Neuronal stem cell (in vitro differentiated cells): ENCODE results near the gene KRTAP4-12.
"Not testable (repeated sequence)": the region's sequence is repeated elsewhere in the genome, so short reads cannot be mapped to it uniquely, and the experiment has no call there.

Experiments
- DNase-seq: peaks from one replicate; pipeline ENCODE4 v3.0.0-alpha.2; 2013; ENCODE audit warnings: low spot score
- H2AFZ ChIP-seq: one replicate; pipeline ENCODE4 v1.6.1; 2013; ENCODE audit warnings: mild to moderate bottlenecking, low read length, inconsistent platforms
- H2AK5ac ChIP-seq: 2 replicates; pipeline ENCODE4 v1.6.1; 2013; ENCODE audit warnings: low read depth, mild to moderate bottlenecking, inconsistent platforms, low read length, moderate library complexity, mixed read lengths
- H2BK120ac ChIP-seq: 2 replicates; pipeline ENCODE4 v1.6.1; 2013; ENCODE audit warnings: low read depth, mild to moderate bottlenecking, inconsistent platforms, low read length, moderate library complexity, mixed read lengths
- H2BK12ac ChIP-seq: one replicate; pipeline ENCODE4 v1.6.1; 2013; ENCODE audit warnings: low read length, inconsistent platforms
- H2BK15ac ChIP-seq: 2 replicates; pipeline ENCODE4 v1.6.1; 2013; ENCODE audit warnings: mild to moderate bottlenecking, low read length, inconsistent platforms, mixed read lengths
- H2BK5ac ChIP-seq: one replicate; pipeline ENCODE4 v1.6.1; 2013; ENCODE audit warnings: inconsistent platforms, mild to moderate bottlenecking, low read length, moderate library complexity
- H3K14ac ChIP-seq: one replicate; pipeline ENCODE4 v1.6.1; 2013; ENCODE audit warnings: low read length, inconsistent platforms
- H3K18ac ChIP-seq: 2 replicates; pipeline ENCODE4 v1.6.1; 2013; ENCODE audit warnings: low read length, inconsistent platforms
- H3K23ac ChIP-seq: 2 replicates; pipeline ENCODE4 v1.6.1; 2013; ENCODE audit warnings: low read depth, mild to moderate bottlenecking, mixed read lengths, low read length, inconsistent platforms; ENCODE audit not compliant: poor library complexity
- H3K27ac ChIP-seq: replicated peaks from 3 replicates; pipeline ENCODE4 v1.5.1; 2013; ENCODE audit warnings: low read length, inconsistent platforms
- H3K27me3 ChIP-seq, 3 experiments: 2 replicates each; pipeline ENCODE4 v1.6.1; 2013; ENCODE audit warnings: low read length in 3 of 3, mild to moderate bottlenecking in 2 of 3, inconsistent platforms in 1 of 3, low read depth in 1 of 3, mixed read lengths in 1 of 3, moderate library complexity in 1 of 3; ENCODE audit not compliant: control insufficient read depth in 3 of 3, insufficient read depth in 3 of 3
- H3K36me3 ChIP-seq, 2 donors: replicated peaks in 1 of 2; 2 replicates each; pipeline ENCODE4 v1.6.1; 2013; ENCODE audit warnings: low read length in 2 of 2; ENCODE audit not compliant: control insufficient read depth in 2 of 2, insufficient read depth in 2 of 2
- H3K4ac ChIP-seq: 2 replicates; pipeline ENCODE4 v1.6.1; 2013; ENCODE audit warnings: inconsistent platforms, mild to moderate bottlenecking, low read length, moderate library complexity
- H3K4me1 ChIP-seq, 2 donors: 1 replicate in 1 of 2; 2 replicates in 1 of 2; pipeline ENCODE4 v1.6.1; 2013; ENCODE audit warnings: low read length in 2 of 2, low read depth in 1 of 2; ENCODE audit not compliant: control insufficient read depth in 2 of 2, insufficient read depth in 1 of 2
- H3K4me2 ChIP-seq: one replicate; pipeline ENCODE4 v1.6.1; 2013; ENCODE audit warnings: mild to moderate bottlenecking, low read length, inconsistent platforms; ENCODE audit not compliant: insufficient read depth, poor library complexity, severe bottlenecking
- H3K4me3 ChIP-seq, 2 donors: 2 replicates each; pipeline ENCODE4 v1.5.1; 2013; ENCODE audit warnings: low read length in 2 of 2, mild to moderate bottlenecking in 2 of 2, inconsistent platforms in 1 of 2, moderate library complexity in 1 of 2
- H3K79me1 ChIP-seq: one replicate; pipeline ENCODE4 v1.6.1; 2013; ENCODE audit warnings: low read depth, mild to moderate bottlenecking, inconsistent platforms, low read length, moderate library complexity
- H3K9ac ChIP-seq: one replicate; pipeline ENCODE4 v1.6.1; 2013; ENCODE audit warnings: mild to moderate bottlenecking, low read depth, low read length, inconsistent platforms; ENCODE audit not compliant: poor library complexity
- H3K9me3 ChIP-seq, 2 donors: replicated peaks in 1 of 2; 2 replicates each; pipeline versions ENCODE3 to v1.6.1; 2013; ENCODE audit warnings: low read length in 2 of 2, mild to moderate bottlenecking in 2 of 2, inconsistent platforms in 1 of 2, low read depth in 1 of 2, mixed read lengths in 1 of 2, moderate library complexity in 1 of 2; ENCODE audit not compliant: control insufficient read depth in 2 of 2, insufficient read depth in 1 of 2
- H4K8ac ChIP-seq: one replicate; pipeline ENCODE4 v1.6.1; 2013; ENCODE audit warnings: low read depth, mild to moderate bottlenecking, inconsistent platforms, low read length, moderate library complexity
- H4K91ac ChIP-seq: one replicate; pipeline ENCODE4 v1.6.1; 2013; ENCODE audit warnings: low read length, low read depth, mild to moderate bottlenecking, inconsistent platforms; ENCODE audit not compliant: poor library complexity
- WGBS, 2 donors: extraction: QIAGEN DNeasy Blood & Tissue Kit; methylation state at CpG; one replicate each; pipeline ENCODE4 v1.1.7; 2013; ENCODE audit warnings: missing lambda C conversion rate in 2 of 2, mixed read lengths in 1 of 2; ENCODE audit not compliant: insufficient read length in 2 of 2, insufficient replicate concordance in 1 of 2; ENCODE audit errors: extremely low coverage in 2 of 2; 5-methylcytosine and 5-hydroxymethylcytosine counted together

The KRTAP4-12 gene

GRCh38 chr17:41140360-41141131 lies 16.6 kb upstream of the KRTAP4-12 start, which contains the start of gene KRTAP4-6:
TSS of gene KRTAP4-6 (minus strand) at chr17:41140544. CDS start at chr17:41140487, 57 bp downstream.
- Histone ChIP-seq H3K4me3 (no peak within 1 kb of the TSS), H3K23ac (no peak within 1 kb of the TSS), H3K27me3 (no peaks in the 10 kb centered on the region), H2BK5ac (no peak within 1 kb of the TSS), H3K36me3 (no peaks in the 10 kb centered on the region), H3K79me1 (no peaks in the 10 kb centered on the region), H3K9ac (peak within 1 kb of the TSS; percentile 78), H3K27ac (no peak within 1 kb of the TSS), H3K4ac (no peak within 1 kb of the TSS), H3K4me2 (no peak within 1 kb of the TSS), H3K9me3 (no peaks in the 10 kb centered on the region), H4K8ac (no peak within 1 kb of the TSS), H3K14ac (no peak within 1 kb of the TSS), H2BK12ac (no peak within 1 kb of the TSS), H2BK120ac (no peak within 1 kb of the TSS), H2AFZ (no peak within 1 kb of the TSS), H4K91ac (peak within 1 kb of the TSS; percentile 22), H3K18ac (peak within 1 kb of the TSS; percentile 55), H2AK5ac (peak within 1 kb of the TSS; percentile 29), H2BK15ac (no peak within 1 kb of the TSS), H3K4me1 (no peaks in the 10 kb centered on the region)
- DNase-seq, result no peak
- no CpG with 5 or more reads among the region's 6 CpGs for WGBS, 2 donors

- H3K18ac ChIP-seq, result peak overlapping the region; percentile 55
- not testable (repeated sequence) for H3K79me1 ChIP-seq, H3K23ac ChIP-seq, H3K4me2 ChIP-seq, H2AFZ ChIP-seq, H3K4me3 ChIP-seq, H2BK15ac ChIP-seq, H2BK120ac ChIP-seq, H3K4me1 ChIP-seq, H3K4ac ChIP-seq, H3K27me3 ChIP-seq, H3K14ac ChIP-seq, H4K8ac ChIP-seq, H3K27ac ChIP-seq, H2BK12ac ChIP-seq, H2BK5ac ChIP-seq, DNase-seq, H3K36me3 ChIP-seq, H3K9me3 ChIP-seq
- peak overlapping the region; percentile 29 for H2AK5ac ChIP-seq
- H3K9ac ChIP-seq, result peak overlapping the region; percentile 78
- peak overlapping the region; percentile 22 for H4K91ac ChIP-seq
- WGBS, 2 donors, result no CpG with 5 or more reads among the region's 12 CpGs
Measured at GRCh38 chr17:41139865-41140264, 15.9 kb upstream of the KRTAP4-12 start.

GRCh38 chr17:41133880-41134735 lies 10.1 kb upstream of the KRTAP4-12 start:
- no peak overlapping the region for H4K91ac ChIP-seq
- H3K4me3 ChIP-seq, result no peak overlapping the region
- no peak overlapping the region for H3K18ac ChIP-seq
- H3K4me1 ChIP-seq, result no peaks in the 10 kb centered on the region
- no peak overlapping the region for H3K9ac ChIP-seq
- H2BK12ac ChIP-seq, result no peak overlapping the region
- no peak overlapping the region for H2BK15ac ChIP-seq
- no peak overlapping the region for H2BK120ac ChIP-seq
- DNase-seq, result no peak
- WGBS, 2 donors, result no CpG with 5 or more reads among the region's 2 CpGs
- H3K27me3 ChIP-seq, result no peaks in the 10 kb centered on the region
- H3K14ac ChIP-seq, result no peak overlapping the region
- no peaks in the 10 kb centered on the region for H3K79me1 ChIP-seq
- H3K27ac ChIP-seq, result no peak overlapping the region
- no peak overlapping the region for H4K8ac ChIP-seq
- no peak overlapping the region for H2AK5ac ChIP-seq
- no peak overlapping the region for H3K4ac ChIP-seq
- H3K4me2 ChIP-seq, result no peak overlapping the region
- H3K36me3 ChIP-seq, result no peaks in the 10 kb centered on the region
- no peak overlapping the region for H3K23ac ChIP-seq
- H3K9me3 ChIP-seq, result no peaks in the 10 kb centered on the region
- no peak overlapping the region for H2AFZ ChIP-seq
- no peak overlapping the region for H2BK5ac ChIP-seq

- H3K9ac ChIP-seq, result no peak overlapping the region
- H3K79me1 ChIP-seq, result no peaks in the 10 kb centered on the region
- H2BK15ac ChIP-seq, result no peak overlapping the region
- H3K18ac ChIP-seq, result no peak overlapping the region
- no peak overlapping the region for H2BK12ac ChIP-seq
- H3K23ac ChIP-seq, result no peak overlapping the region
- H3K4ac ChIP-seq, result no peak overlapping the region
- H2AFZ ChIP-seq, result no peak overlapping the region
- H3K36me3 ChIP-seq, result no peaks in the 10 kb centered on the region
- H3K4me1 ChIP-seq, result no peaks in the 10 kb centered on the region
- H2BK5ac ChIP-seq, result no peak overlapping the region
- H4K8ac ChIP-seq, result no peak overlapping the region
- no peak overlapping the region for H3K4me2 ChIP-seq
- no peaks in the 10 kb centered on the region for H3K27me3 ChIP-seq
- no peak overlapping the region for H3K4me3 ChIP-seq
- no CpG with 5 or more reads among the region's 3 CpGs for WGBS, 2 donors
- no peaks in the 10 kb centered on the region for H3K9me3 ChIP-seq
- H3K14ac ChIP-seq, result no peak overlapping the region
- no peak overlapping the region for H3K27ac ChIP-seq
- no peak overlapping the region for H2AK5ac ChIP-seq
- H2BK120ac ChIP-seq, result no peak overlapping the region
- no peak overlapping the region for H4K91ac ChIP-seq
- DNase-seq, result no peak
Measured at GRCh38 chr17:41131979-41132378, 8.0 kb upstream of the KRTAP4-12 start.
